Smooth muscle cell of the brain vasculature (primary cell): ENCODE measurements around the gene REM1.

Experiments
- DNase-seq: peaks from one replicate; pipeline ENCODE4 v3.0.0-alpha.2; 2012; ENCODE audit warnings: low read depth, low spot score

The REM1 gene

DNA sequence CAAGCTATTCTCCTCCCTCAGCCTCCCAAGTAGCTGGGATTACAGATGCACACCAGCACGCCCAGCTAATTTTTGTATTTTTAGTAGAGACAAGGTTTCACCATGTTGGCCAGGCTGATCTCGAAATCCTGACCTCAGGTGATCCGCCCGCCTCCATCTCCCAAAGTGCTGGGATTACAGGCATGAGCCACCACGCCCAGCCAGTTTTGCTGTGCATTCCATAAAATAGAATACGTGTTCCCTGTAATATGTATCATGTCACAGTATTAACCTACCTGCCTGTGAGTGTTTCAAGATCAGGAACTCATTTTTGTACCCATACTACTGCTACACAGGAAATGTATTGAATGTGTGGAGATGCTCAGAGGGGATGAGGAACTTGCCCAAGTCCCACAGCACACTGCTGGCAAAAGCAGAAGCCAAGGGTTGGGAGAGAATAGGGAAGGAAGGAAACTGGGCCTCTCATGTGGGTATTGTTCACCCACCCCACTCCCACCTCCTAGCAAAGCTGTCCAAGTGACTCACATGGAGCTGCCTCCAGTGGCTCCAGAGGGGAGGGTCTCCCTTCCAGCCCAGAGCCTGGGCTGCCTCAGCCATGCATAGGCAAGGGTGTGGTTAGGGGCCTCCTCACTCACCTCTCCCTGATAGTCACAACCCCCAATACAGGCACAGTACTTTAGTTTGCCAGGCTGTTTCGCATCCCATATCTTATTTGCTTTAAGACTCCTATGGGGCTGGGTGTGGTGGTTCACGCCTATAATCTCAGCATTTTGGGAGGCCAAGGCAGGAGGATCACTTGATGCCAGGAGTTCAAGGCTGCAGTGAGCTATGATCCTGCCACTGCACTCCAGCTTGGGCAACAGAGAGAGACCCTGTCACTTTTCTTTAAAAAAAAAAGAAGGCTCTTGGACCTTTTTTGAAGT, 48.5 kb downstream of the REM1 start:
- DNase-seq, result no peak

DNA sequence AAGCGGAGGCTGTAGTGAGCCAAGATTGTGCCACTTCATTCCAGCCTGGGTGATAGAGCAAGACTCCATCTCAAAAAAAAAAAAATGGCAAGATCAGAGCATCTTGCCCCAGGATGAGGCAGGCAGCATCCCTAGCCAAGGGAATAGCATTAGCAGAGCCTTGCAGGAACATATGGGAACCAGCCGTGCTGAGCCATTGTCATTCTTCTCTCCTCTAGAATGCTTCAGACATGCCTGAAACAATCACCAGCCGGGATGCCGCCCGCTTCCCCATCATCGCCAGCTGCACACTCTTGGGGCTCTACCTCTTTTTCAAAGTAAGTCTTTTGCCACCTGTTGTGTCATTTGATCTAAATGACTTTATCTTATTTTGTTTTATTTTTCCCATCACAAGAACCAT, 52.2 kb downstream of the REM1 start:
- DNase-seq, result no peak
